GM12878 (cell line): ENCODE results near the gene SCT.

Source experiments
- CHD2 ChIP-seq: IDR thresholded peaks from 2 replicates; pipeline ENCODE4 v1.6.1; 2011; ENCODE audit warnings: low read depth, low read length, improper control_type of control experiment, borderline replicate concordance
- CREB1 ChIP-seq: IDR thresholded peaks from 2 replicates; pipeline ENCODE4 v1.6.1; 2012; ENCODE audit warnings: low read depth, mild to moderate bottlenecking, inconsistent platforms
- CTCF ChIP-seq, 3 experiments: IDR thresholded peaks in 2 of 3; conservative IDR thresholded peaks in 1 of 3; 2 replicates each; pipeline ENCODE4 v1.5.1; 2011; ENCODE audit warnings: low read depth in 3 of 3, low read length in 3 of 3, mild to moderate bottlenecking in 3 of 3, control low read depth in 2 of 3, moderate library complexity in 2 of 3, inconsistent platforms in 1 of 3, mixed read lengths in 1 of 3; ENCODE audit not compliant: control insufficient read depth in 2 of 3, insufficient read depth in 1 of 3; ENCODE audit errors: extremely low read depth in 1 of 3
- DPF2 ChIP-seq: fragments of 450-650 bp; IDR thresholded peaks from 2 replicates; pipeline ENCODE4 v1.6.1; 2017; ENCODE audit warnings: mild to moderate bottlenecking
- E2F4 ChIP-seq: IDR thresholded peaks from 2 replicates; pipeline ENCODE4 v1.6.1; 2012; ENCODE audit warnings: low read depth, low read length, improper control_type of control experiment
- JUND ChIP-seq: IDR thresholded peaks from 2 replicates; pipeline ENCODE4 v1.6.1; 2012; ENCODE audit warnings: low read depth, mild to moderate bottlenecking, low read length, improper control_type of control experiment, moderate library complexity
- MAX ChIP-seq: IDR thresholded peaks from 2 replicates; pipeline ENCODE4 v1.6.1; 2012; ENCODE audit warnings: low read depth, low read length, improper control_type of control experiment
- RFX5 ChIP-seq: IDR thresholded peaks from 2 replicates; pipeline ENCODE4 v1.6.1; 2011; ENCODE audit warnings: low read depth, low read length, improper control_type of control experiment

GRCh38 chr11:665062-665703, 38.2 kb upstream of the SCT start:
- no peak for TF ChIP-seq JUND
- TF ChIP-seq MAX: no peak
- no peak for TF ChIP-seq CHD2
- no peak for TF ChIP-seq E2F4
- no peak for TF ChIP-seq CTCF (IDR thresholded peaks at IDR 0.05 in 2 of 3, conservative IDR thresholded peaks at IDR 0.05 in 1 of 3; ENCODE audit: control insufficient read depth in 2 of 3, extremely low read depth in 1 of 3, insufficient read depth in 1 of 3, low read depth in 3 of 3, low read length in 3 of 3)
- no peak for TF ChIP-seq RFX5
- TF ChIP-seq CREB1: no peak
- no peak for TF ChIP-seq DPF2
